Stimulated activated naive CD4-positive, alpha-beta T cell treated with Interleukin-2 at 50 U/mL for 16 hours (primary cell): ENCODE results near the gene KIAA1217.

Experiments
- DNase-seq: peaks from one replicate; lab custom pipeline; 2025; lab: John Stamatoyannopoulos, UW

The KIAA1217 gene, protein sequence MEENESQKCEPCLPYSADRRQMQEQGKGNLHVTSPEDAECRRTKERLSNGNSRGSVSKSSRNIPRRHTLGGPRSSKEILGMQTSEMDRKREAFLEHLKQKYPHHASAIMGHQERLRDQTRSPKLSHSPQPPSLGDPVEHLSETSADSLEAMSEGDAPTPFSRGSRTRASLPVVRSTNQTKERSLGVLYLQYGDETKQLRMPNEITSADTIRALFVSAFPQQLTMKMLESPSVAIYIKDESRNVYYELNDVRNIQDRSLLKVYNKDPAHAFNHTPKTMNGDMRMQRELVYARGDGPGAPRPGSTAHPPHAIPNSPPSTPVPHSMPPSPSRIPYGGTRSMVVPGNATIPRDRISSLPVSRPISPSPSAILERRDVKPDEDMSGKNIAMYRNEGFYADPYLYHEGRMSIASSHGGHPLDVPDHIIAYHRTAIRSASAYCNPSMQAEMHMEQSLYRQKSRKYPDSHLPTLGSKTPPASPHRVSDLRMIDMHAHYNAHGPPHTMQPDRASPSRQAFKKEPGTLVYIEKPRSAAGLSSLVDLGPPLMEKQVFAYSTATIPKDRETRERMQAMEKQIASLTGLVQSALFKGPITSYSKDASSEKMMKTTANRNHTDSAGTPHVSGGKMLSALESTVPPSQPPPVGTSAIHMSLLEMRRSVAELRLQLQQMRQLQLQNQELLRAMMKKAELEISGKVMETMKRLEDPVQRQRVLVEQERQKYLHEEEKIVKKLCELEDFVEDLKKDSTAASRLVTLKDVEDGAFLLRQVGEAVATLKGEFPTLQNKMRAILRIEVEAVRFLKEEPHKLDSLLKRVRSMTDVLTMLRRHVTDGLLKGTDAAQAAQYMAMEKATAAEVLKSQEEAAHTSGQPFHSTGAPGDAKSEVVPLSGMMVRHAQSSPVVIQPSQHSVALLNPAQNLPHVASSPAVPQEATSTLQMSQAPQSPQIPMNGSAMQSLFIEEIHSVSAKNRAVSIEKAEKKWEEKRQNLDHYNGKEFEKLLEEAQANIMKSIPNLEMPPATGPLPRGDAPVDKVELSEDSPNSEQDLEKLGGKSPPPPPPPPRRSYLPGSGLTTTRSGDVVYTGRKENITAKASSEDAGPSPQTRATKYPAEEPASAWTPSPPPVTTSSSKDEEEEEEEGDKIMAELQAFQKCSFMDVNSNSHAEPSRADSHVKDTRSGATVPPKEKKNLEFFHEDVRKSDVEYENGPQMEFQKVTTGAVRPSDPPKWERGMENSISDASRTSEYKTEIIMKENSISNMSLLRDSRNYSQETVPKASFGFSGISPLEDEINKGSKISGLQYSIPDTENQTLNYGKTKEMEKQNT (N-terminal part only)

DNA sequence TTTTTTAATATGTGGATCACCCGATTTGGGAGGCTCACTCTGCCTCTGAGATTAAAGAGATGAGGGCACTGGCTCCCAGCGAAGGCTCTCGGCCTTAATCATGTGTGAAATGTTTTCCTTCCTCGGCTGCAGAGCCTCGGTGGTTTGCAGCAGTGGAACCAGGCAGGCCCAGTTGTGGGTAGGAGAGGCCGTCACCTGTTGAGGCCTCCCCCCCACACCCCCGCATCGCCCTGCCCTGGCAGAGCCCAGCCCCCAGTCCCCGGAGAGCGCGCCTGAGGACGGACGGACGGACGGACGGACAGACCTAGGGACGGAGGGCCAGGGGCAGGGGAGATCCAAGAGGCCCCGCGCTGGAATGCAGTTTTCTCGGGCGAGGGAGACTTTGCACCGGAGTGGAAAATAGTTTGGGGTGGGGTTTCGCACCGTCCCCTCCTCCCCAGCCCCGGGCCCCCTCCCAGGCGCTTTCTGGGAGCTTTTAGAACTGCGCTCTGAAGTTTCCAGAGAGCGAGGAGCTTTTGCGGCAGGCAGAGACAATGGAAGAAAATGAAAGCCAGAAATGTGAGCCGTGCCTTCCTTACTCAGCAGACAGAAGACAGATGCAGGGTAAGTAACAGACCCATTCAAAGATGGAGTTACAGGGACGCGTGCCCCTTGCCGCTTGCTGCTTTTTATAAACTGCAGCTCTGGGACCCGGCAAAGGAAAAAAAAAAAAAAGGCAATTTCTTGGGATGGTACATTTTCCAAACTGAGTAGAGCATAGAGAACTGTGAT lies at the start of gene KIAA1217:
KIAA1217 (plus strand) TSS at position 478 of the 771 bp plus-strand sequence; CDS start at position 534, 56 bp downstream.
- no peak for DNase-seq

DNA sequence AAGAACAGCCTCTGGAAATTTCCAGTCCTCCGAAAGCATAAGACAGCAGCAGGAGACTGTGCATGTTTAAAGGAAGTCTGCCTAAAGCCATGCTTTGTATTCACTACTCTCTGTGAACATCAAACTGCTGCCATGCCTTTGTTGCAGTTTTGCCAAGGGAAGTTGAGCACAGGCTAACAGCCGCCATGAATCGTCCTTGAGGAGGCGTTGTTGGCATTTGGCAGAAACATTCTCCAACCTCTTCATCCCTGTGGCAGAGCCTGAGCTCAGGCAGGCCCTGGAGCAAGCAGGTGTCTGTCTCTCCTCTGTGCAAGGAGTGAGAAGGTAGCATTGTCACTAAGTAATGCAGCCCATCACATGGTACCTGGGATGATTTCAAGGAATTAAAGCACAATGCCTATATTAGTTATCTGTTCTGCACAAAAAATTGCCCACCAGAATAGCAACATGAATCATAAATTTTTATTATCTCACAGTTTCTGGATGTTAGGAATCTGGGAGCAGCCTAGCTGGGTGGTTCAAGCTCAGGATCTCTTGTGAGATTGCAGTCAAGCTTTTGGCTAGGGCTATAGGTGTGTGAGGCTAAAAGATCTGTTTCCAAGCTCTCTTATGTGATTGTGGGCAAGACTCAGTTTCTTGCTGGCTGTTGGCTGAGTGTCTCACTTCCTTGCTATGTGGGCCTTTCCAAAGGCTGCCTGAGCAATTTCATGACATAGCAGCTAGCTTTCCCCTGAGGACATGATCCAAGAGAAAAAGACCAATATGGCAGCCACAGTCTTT lies 46.5 kb upstream of the KIAA1217 start:
- DNase-seq: no peak

DNA sequence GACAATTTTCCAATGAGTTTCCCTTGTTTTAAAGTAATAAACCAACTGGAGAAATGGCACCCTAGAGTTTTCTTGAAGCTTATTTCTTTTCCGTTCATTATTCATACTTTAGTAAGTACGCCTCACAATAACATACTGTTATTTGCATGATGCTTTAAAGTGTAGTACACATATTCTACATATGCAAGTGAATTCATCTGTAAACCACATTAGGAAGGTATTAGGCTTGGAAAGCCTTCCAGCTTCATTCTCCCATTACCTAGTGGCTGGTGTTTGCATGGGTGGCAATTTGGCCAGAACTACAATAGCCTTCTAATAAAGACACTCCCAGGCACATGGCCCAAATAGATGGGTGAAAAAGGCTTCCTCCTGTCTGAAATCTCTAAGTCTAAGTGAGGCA lies 45.5 kb upstream of the KIAA1217 start:
- no peak for DNase-seq

DNA sequence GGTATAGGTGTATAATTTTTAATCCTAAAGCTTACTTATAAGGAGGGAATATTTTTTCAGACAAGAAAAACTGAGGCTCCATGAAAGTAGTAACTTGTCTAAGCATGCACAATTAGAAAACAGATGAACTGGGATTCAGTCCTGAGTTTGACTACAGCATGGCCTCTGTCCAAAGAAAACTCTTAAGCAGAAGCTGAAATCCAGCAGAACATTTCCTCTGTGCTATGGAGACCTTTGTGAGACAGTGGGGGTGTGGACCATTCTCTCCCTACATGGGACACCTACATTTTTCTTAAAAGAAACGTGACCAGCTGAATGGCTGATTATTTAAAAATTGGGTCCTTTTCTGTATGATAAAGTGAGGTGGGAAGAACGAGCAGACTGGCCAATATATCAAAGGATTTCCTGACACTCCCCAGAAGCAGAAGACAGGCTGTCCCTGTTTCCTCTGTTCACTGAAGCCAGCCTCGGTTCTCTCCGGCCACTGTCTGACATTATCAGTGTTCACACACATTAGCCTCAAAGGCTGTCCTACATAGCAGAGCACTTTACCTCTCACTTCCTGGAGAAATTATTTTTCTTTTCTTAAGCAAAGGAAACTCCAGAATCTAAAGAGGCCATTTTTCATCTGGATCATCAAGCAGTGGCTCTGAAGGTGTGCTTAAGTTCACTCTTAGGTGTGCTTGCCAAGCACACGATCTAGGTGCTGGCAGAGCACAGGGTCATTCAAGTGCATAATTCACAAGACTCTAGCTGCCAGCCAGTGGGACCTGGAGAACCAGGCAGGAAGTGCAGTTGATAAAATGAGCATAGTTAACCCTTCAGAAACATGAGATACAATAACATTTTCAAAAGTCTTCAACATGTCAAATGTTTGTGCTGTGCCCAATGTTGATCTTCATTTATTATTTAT lies 40.4 kb upstream of the KIAA1217 start:
- DNase-seq: no peak

DNA sequence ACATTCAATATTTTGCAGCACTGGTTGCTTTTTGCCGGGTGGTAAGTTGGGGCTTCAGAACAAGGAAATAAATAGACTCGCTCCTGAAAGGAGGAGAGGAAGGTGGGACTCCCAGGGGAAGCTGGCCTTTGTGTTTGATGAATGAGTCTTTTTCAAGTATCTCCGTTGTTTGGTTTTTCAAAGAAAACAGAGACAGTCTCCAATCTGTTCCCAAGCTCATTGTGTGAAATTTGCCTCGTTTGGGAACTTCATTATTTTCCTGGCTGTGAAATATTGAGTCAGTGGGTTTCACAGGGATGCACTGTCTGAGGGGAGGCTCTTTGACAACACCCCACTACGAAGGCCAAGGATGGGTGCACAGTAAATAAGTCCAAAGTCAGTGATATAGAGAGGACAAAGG lies 38.7 kb upstream of the KIAA1217 start:
- DNase-seq: no peak

DNA sequence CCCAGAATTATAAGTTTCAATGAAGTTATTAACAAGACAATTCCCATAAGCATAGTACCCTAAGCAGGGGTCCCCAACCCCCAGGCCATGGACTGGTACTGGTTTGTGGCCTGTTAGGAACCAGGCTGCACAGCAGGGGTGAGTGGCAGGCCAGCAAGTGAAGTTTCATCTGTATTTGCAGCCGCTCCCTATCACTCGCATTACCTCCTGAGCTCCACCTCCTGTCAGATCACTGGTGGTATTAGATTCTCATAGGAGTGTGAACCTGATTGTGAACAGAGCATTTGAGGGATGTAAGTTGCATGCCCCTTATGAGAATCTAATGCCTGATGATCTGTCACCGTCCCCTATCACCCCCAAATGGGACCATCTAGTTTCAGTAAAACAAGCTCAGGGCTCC lies 36.0 kb upstream of the KIAA1217 start:
- DNase-seq: no peak

DNA sequence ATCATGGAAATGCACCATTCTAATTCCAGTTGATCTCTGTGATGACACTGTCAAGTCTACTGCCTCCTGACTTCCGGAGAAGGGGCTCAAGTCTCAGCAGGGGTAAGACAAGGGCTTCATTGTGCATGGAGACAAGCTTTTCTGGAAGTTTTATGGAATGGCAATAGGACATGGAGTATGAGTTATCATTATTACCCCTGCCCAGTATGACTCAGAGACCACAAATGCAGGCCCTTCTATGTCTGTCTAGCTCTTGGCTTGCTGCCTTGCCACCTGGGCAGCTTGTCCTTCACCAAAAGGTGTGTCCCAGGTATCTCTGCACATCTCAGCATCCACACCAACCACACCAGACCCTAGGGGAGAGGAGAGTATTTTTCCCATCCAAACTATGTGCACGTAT lies 34.9 kb upstream of the KIAA1217 start:
- DNase-seq: no peak

DNA sequence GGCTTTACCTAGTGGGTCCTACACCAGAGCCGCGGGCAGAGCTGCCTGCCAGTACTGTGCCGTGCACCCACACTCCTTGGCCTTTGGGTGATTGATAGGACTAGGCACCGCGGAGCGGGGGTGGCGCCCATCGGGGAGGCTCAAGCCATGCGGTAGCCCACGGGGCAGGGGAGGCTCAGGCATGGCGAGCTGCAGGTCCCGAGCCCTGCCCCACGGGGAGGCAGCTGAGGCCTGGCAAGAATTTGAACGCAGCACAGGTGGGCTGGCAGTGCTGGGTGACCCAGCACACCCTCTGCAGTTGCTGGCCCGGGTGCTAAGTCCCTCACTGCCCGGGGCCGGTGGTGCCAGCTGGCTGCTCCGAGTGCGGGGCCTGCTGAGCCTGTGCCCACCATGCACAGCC lies 32.3 kb upstream of the KIAA1217 start:
- no peak for DNase-seq

DNA sequence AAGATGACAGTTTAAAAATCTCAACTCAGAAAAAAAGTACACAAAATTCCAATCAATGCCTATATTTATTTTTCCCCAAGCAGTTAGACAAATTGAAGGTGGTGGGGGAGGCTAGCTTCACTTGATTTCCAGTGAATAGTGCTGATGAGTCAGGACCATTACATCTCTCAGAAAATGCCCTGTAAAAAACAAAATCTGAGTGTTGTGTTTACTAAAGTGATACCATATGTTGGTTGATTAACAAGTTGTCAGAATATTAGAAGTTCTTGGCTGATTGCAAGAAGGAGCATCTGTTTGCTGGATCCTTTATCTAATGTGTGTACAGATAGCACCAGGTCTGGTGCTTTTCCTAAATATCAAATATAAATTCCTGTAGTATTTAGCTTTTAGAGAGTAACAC lies 31.3 kb upstream of the KIAA1217 start:
- no peak for DNase-seq

DNA sequence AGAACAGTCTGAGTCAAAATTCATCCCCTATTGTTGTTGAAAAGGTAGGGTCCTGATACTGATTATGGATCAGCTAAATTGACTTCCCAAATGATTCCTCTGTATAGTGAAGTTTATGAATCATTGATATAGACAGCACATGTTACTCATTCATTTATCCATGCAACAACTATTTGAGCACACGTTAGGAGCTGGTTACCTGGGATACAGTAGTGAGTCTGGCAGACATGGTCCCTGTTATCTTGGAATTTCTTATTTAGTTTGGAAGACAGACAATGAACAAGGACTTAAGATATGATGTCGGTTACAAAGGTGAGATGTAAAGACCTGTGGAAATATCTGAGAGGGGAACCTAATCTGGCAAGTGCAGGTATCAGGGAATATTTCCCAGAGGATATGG lies 28.0 kb upstream of the KIAA1217 start:
- DNase-seq: no peak

DNA sequence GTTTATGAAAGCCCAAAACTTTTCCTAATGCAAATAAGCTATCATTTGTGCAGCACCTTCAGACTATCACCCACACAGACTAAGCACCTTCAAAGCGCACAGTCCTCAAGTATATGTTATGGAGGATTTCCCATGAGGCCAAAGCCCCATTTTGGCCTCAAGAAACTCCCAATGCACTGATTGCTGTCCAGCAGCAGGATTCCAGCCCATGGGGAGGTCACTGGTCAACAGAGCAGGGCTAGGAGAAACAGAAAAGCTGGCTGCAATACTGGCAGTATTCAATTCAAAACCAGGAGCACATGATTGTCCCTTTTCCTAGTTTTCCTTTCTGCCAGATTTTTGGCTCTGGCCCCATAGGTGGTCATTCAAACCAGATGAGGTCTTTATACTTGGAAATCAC lies 24.5 kb upstream of the KIAA1217 start:
- DNase-seq: no peak

DNA sequence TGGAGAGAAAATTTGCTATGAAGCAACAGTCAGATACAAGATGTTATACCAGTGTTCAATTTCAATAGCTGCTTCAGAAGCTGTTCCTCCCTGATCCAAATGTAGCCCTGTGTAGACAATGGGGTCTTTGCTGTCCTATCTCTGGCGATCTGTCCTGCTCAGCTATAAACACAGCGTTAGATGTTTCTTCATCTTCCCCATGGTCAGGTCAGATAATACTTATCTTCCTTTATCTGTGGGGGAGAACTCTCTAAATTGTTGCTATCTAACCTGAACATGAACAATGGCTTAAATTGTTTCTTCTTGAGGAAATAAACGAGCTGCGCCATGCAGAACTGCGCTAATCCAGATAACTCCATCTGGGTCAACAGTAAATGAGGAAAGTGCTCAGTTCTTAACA lies 15.6 kb upstream of the KIAA1217 start:
- DNase-seq: no peak

DNA sequence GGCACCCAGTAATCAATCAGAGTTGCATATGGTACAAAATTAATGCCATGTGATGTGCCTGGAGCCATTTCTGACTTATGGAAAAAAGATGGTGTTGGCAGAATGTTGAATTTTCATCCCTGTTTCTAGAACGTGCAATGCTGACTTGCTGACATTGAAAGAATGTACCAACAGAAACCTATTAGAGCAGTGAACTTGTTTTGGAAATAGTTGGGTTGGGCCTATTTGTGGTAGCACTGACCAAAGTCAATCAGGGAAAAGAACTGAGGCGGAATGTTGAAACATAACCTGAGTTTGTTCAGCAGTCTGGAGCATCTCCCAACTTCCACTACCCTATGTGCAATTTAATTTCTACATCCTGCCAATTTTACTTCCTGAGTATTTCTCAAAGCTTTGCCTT lies 11.7 kb upstream of the KIAA1217 start:
- no peak for DNase-seq

DNA sequence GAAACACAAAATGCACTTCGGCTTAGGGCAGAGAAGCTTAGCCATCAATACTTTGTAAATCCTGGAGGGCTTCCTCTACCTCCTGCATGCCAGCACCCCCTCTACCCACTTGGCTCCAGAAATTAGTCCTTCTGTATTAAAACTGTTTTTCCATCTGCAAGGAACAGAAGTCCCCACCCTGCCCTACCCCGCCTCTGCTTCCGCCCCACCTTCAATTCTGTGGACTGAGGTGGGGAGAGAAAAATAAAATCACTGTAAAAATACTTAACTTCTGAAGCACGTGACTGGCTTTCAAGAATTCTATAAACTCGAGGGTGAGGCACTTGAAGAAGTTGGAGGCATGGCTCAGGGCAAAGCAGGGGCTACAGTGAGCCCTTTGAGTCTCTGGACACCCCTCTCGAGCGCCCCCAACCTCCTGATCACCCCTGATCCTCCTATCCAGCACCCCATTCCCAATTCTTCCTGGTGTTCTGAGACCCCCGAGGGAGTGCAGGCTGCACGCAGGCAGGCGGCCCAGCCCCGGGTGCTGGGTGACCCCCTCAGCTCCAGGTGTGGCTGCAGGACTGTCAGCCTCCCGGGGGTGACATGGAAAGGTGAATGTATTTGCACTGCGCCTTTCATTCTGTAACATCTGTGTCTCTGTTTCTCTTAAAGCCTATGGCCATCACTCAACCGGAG lies 7.3 kb upstream of the KIAA1217 start:
- no peak for DNase-seq

DNA sequence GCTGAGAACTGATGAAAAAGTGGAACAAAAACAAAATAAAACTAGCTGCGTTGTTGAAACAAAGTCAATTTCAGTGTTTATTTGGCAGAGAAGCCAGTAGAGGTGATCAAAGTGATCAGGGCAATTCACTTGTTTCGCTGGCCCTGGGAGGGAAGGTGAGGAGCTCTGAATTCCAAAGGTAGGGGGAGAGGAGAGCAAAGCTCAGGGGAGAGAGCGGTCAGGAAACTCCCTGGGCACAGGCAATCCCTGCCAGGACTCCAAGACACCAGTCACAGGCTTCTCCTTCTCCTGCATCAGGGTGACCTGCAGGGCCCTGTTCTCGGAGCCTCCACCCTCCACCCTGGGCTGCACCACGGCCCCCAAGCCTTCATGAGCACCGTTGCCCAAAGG lies 6.8 kb upstream of the KIAA1217 start:
- no peak for DNase-seq

DNA sequence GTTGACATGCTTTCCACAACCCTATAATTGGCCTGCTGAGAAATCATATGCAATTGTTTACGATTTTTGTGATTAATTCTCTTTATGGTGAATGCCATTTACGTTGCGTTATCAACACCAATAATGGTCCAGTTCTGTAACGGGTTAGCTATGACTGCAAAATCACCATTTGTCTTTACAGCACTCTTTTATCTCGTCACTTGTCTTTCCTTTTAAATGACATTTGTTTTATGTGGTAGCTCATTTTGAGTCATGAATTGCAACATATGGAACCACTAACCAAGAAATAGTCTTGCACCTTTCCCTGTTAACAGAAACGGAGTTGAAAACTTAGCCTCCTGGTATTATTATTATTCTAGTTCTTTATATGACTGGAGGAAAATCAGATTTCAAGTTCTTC lies 3.1 kb upstream of the KIAA1217 start:
- no peak for DNase-seq

DNA sequence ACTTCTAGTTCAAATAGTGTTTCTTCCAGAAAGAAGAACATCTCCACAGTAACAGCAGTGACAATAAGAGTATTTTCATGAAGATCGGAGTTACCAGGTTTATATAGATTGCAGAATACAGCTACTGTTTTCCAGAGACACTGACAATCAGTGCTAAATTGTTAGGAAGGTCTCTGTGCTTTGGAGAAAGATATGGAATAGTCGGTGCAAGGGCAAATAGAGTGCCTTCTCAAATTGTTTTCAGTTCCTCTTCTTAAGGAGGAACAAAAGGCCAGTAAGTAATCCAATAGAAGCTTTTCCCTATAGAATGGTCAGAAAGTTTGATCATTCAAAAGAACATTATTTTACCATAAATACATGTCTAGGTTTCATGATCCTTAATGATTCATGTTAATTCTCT lies 2.6 kb upstream of the KIAA1217 start:
- DNase-seq: no peak

DNA sequence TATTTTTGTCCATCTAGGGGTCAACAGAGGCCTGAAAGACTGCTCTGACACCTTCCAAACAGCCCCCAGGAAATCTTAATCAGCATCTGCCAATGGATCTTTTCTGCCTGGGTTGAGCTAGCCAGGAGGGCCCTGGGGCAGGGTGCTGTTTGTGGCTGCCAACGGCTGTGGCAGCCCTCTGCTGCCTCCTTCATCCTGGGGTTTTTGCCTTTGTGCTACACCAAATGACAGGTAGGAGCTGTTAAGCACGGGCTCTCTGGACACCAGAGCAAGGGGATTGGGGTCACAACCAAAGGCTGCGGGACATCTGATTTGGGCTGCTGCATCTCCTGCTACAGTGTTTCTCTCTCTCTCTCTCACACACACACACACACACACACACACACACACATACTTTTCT lies 2.0 kb upstream of the KIAA1217 start:
- no peak for DNase-seq

DNA sequence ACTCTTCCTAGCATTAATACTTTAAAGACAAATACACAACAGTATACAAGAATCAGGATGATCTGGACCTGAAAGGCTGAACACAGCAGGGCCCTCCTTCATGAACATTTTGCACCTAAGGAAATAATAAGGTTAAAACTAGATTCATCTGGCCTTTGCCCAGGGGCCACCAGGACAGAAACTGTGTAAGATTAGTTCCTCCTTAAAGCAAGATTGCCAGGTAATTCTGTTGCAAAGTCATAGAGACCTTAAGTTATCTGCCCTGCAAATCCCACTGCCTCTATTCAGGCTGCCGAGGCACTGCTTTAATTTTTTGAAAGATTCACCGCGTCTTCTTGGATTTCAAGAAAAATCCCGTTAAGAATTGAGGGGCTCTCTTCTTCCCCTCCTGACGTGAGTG lies 1.6 kb upstream of the KIAA1217 start:
- DNase-seq: no peak
